ENCODE data around the gene TMEM176A. TPM values are rescaled to one million over a fixed set of nuclear protein-coding genes. Genes with fewer than 3 reads are reported as not detected.
A peak's percentile ranks its signal among the peaks of the same experiment; 100 is the strongest.

Gene TMEM176A
- total RNA-seq, 1 donor from 2014 or later = 2.0 TPM

DNA sequence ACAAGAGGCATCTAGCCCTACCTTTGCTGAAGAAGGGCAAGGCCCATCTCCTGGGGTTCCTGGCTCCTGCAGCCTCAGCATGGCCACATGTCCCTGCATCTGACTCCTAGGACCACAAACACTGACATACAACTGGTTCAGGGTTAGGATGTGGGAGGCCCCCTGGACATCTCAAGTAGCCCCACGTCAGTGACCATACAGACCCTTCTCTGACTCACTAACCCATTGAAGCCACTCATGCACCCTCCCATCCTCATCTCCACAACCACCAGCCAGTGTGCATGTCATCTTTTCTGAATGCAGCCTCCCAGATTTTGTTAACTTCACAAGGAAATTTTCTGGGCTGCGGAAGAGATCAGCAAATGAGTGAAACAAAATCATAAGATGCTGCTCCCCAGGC is 18.6 kb upstream of the TMEM176A start:
- peaks cover 11% of the 10 kb centered on the region for H3K27me3 Mint-ChIP-seq (ENCODE audit: low read depth)

DNA sequence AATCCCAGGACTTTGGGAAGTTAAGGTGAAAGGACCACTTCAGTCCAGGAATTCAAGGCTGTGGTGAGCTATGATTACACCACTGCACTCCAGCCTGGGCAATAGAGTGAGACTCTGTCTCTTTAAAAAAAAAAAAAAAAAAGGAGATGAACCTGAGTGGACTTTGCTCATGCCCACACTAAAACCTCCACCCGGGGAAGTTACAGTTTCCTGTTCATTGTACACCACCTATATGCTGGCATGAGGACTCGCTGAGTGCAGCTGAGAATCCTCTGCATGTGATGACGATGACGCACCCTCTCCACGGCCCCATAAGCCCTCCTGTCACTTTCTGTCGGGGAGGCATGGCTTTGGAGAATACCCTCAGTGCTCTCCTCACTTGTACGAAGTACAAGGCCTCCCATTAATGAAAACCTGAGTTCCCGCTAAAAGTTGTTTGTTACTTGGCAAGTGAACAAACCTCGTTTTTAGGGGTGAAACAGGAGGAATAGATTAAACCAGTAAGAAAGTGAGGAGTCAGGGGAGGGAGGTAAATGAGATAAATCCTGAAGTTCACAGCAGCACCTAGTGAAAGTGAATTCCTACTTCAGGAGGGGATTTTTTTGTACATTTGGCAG is 16.3 kb upstream of the TMEM176A start:
- H3K4me3 Mint-ChIP-seq = no peak overlapping the region

More for the DNA sequence above, 18.6 kb upstream of the TMEM176A start:
- Mint-ChIP-seq H3K4me3 (no peak overlapping the region), H3K4me1 (peaks cover 12% of the 10 kb centered on the region), H3K27ac (ENCODE audit: unreplicated experiment) (peak overlapping the region; percentile 51), H3K36me3 (ENCODE audit: low read depth) (no peaks in the 10 kb centered on the region), H3K9me3 (no peaks in the 10 kb centered on the region)
- TF ChIP-seq, protein P1, sequence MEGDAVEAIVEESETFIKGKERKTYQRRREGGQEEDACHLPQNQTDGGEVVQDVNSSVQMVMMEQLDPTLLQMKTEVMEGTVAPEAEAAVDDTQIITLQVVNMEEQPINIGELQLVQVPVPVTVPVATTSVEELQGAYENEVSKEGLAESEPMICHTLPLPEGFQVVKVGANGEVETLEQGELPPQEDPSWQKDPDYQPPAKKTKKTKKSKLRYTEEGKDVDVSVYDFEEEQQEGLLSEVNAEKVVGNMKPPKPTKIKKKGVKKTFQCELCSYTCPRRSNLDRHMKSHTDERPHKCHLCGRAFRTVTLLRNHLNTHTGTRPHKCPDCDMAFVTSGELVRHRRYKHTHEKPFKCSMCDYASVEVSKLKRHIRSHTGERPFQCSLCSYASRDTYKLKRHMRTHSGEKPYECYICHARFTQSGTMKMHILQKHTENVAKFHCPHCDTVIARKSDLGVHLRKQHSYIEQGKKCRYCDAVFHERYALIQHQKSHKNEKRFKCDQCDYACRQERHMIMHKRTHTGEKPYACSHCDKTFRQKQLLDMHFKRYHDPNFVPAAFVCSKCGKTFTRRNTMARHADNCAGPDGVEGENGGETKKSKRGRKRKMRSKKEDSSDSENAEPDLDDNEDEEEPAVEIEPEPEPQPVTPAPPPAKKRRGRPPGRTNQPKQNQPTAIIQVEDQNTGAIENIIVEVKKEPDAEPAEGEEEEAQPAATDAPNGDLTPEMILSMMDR (conservative IDR thresholded peaks at IDR 0.05) = no peak
- DNase-seq (ENCODE audit: low read depth, low spot score) = no peak

GRCh38 chr7:150784954-150785353 is 15.6 kb upstream of the TMEM176A start:
- no peak for DNase-seq (ENCODE audit: low read depth, low spot score)
- TF ChIP-seq, protein P1 (conservative IDR thresholded peaks at IDR 0.05) = no peak
- Mint-ChIP-seq H3K27ac (ENCODE audit: unreplicated experiment) (no peak overlapping the region), H3K4me1 (peaks cover 12% of the 10 kb centered on the region), H3K27me3 (ENCODE audit: low read depth) (no peaks in the 10 kb centered on the region), H3K36me3 (ENCODE audit: low read depth) (no peaks in the 10 kb centered on the region), H3K9me3 (no peaks in the 10 kb centered on the region), H3K4me3 (no peak overlapping the region)

More for the DNA sequence above, 16.3 kb upstream of the TMEM176A start:
- Mint-ChIP-seq H3K4me1 (peaks cover 12% of the 10 kb centered on the region), H3K27ac (ENCODE audit: unreplicated experiment) (no peak overlapping the region), H3K36me3 (ENCODE audit: low read depth) (no peaks in the 10 kb centered on the region), H3K27me3 (ENCODE audit: low read depth) (no peaks in the 10 kb centered on the region), H3K9me3 (no peaks in the 10 kb centered on the region)
- TF ChIP-seq, protein P1 (conservative IDR thresholded peaks at IDR 0.05) = no peak
- DNase-seq (ENCODE audit: low read depth, low spot score) = no peak

GRCh38 chr7:150787321-150788281 is 13.0 kb upstream of the TMEM176A start:
- TF ChIP-seq, protein P1 (conservative IDR thresholded peaks at IDR 0.05) = no peak
- Mint-ChIP-seq H3K27ac (ENCODE audit: unreplicated experiment) (no peak overlapping the region), H3K9me3 (no peaks in the 10 kb centered on the region), H3K36me3 (ENCODE audit: low read depth) (no peaks in the 10 kb centered on the region), H3K27me3 (ENCODE audit: low read depth) (no peaks in the 10 kb centered on the region), H3K4me1 (peaks cover 12% of the 10 kb centered on the region), H3K4me3 (no peak overlapping the region)
- no peak for DNase-seq (ENCODE audit: low read depth, low spot score)

DNA sequence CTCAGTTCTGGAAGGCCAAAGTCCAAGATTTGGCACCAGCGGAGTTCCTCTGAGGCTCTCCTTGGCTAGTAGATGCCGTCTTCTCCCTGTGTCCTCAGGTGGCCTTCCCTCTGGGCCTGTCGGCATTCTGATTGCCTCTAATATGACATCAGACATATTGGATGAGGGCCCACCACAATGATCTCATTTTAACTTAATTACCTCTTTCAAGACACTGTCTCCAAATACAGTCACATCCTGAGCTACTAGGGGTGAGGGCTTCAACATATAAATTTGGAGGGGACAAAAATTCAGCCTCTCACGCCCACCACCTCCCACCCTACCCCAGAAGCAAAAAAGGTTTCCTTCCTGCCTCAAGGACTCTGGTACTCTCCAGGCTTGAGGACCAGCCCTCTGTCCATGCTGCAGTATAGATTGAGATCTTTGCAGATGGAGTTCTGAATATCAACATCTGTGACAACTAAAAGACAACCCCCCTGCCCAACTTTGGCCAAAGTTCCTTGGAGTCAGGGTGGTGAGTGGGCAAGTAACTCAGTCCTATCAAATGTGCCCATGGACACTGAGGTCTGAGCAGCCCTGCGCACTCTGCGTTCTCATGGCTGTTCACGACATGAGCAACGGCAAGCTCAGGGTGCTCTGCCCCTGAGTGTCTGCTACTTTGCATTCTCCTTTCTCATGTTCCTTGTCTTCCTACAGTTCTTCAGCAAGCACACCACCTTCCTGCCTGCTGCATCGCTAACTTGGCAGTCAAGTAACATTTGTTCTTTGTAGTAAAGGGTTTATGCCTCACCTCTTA is 11.9 kb upstream of the TMEM176A start:
- TF ChIP-seq, protein P1 (conservative IDR thresholded peaks at IDR 0.05) = no peak
- DNase-seq (ENCODE audit: low read depth, low spot score) = no peak
- Mint-ChIP-seq H3K27me3 (ENCODE audit: low read depth) (no peaks in the 10 kb centered on the region), H3K36me3 (ENCODE audit: low read depth) (no peaks in the 10 kb centered on the region), H3K27ac (ENCODE audit: unreplicated experiment) (no peak overlapping the region), H3K9me3 (no peaks in the 10 kb centered on the region), H3K4me1 (peaks cover 12% of the 10 kb centered on the region), H3K4me3 (no peak overlapping the region)

Measured in neural crest cell (in vitro differentiated cells).